Measurements from ENCODE around the gene FOXC1.

Gene FOXC1

DNA sequence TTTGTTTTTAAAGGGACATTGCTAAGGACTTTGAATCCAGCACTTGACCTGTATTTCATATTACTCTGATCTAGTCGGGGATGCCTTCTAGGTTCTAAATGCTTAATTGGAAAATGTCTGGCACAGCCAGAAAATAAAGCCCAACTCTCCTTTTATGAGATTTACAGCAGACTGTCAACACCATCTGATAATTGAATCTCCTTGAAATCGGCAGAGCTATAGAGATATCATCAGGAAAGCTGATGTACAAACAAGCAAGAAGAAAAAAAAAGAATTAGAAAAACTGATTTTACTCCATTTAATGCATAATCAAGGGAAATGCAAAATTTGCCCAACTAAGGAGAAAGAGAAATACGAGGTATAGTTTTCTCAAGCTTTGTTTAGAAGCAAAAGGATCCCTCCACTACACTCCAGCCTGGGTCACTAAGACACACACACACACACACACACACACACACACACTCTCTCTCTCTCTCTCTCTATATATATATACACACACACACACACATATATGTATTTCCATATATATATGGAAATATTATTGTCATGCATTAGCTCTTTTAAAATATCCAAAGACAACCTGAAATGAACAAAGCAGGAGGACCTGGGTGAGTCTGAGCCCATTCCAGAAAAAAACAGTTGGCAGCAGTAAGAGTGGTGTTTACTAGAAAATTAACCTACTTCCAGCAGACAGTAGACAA, 9.5 kb upstream of the FOXC1 start:
- DNase-seq = no peak

DNA sequence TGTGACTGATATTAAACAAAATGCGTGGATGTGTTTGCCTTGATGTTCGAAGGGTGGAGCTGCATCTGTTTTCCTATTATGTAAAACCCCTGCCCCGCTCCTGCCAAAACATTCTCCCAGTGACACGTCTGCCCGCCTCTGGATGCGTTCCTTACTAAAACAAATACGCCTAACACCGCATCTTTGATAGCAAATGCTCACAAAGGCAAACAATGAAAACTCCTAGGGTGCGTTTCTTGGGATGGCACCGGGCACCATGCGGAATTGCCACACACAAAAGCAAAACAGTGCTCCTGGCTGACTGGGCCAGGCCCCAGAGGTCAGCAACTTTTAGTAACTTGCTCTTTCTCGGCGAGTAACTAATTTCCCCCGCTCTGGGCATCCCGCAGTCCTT, 9.0 kb upstream of the FOXC1 start:
- no peak for DNase-seq

DNA sequence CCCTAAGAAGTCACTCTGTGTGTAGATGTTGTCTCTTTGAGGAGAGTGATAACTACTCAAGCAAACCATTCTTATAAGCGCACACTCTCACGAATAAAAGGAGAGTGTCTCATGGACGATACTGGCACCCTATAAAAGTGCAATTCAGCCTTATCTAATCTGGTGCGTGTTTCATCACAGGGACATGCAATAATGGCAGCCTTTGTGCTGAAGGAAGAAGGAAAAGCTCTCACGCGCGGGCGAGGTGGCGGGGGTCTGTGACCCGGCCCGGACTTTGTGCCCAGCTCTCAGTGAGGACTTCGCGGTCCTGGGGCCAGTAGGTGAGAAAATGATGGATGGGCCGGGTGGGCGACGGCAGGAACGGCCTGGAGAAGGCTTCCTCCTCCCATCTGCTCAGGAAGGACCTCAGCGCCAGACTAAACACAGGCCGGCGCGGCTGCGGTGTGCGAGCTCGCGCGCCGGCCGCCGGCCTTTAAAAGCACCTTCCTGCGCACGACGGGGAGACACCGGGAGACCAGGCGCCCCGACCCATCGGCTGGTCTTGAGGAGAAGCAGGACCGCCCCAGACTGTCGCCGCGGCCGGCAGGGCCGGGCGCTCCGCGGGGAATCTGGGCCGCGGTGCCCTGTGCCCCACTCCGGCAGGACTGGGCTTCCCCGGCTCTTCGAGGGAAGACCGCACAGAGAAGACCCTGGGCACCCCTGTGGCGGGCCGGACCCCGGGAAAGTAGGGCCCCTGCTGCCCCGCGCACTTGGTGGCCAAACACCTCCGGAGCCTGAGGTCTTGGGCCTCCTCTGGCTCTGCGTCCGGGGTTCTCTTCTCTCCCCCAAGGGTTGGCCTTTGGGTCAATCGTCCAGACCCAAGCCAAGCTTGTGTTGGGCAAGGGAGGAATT, 8.3 kb upstream of the FOXC1 start:
- DNase-seq = no peak

DNA sequence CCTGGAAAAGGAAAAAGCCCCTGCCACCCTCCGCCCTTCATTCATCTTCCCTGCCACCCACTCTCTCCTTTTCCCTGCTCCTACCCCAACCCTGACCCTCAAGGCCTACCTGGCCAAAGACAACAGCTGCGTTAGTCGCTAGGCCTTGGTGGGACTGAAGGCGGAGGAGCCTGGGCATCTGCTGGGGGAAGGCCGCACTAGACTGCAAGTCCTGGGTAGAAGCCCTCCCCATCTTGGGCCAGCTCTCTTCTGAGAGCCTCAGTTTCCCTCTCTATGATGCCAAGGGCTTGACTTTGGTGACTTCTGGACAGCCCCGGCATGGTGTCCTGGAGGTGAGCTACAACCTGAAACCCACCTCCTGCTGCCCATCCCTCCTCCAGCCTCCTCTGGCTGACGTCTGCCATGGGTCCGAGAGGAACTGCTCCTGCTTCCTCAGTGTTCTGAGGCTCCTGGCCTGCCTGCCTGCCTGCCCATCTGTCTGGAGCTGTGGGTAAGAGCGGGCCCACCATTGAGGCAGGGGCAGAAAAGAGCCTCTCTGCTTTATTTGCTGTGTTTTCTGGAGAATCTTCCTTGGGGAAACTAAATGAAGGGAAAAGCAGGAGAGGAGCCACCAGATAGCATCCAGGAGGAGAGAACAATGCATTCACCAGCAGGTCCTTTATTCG, 7.5 kb upstream of the FOXC1 start:
- DNase-seq = no peak

DNA sequence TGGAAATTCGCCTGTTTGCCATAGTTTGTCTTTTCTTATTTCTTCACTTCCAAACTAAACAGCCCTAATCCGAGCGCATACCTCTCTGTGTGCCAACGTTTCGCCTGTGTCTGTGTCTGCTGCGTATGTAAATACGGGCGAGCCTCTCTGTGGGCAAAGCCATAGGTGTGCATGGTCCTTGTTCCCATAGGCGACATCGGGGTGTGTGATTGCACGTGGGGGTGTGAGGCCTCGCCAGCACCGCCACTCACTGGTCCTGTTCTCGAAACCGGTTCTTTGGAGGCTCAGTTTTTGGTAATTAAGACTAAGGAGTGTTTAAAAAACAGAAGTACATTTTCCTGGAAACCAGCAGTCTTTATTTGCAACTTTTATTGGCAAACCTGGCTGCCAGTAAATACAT, 6.0 kb upstream of the FOXC1 start:
- DNase-seq = no peak

DNA sequence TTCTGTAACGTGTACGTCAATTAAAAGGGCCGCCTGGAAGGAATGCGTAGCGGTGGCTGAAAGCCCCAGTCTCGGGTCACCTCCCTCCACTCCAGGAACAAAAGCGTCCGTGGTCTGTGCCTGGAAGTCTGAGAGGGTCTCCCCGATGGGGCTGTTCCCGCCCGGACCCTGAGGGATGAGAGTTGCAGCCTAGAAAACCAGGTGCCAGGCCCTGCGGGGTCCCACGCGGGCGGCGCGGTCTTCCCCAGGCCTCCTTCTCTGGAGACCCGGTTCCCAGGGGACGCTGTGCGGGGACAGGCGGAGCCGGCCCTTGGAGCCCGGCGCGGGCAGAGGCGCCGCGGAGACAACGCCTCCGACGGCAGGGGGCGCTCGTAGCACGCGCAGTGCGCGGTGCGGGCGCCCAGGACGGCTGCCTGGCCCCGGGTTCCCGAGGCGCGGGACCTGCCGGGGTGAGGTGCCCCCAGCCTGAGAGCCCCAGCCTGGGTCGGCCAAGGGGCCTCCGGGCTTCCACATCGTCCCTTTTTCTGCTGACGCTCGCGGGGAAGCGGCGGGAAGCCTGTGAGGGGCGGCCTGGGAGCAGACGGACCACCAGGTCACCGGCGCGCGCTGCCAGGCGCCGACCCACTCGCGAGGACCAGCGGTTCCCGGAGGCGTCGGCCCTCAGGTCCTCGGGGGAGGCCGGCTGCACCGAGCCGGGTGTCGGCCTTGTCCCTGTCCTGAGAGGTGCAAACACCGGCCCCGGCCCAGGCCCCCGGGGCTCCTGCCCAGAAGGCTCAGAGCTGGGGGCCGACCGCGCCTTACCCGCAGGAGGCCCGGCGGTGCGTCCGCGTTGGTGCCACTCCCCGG, 5.3 kb upstream of the FOXC1 start:
- no peak for DNase-seq

DNA sequence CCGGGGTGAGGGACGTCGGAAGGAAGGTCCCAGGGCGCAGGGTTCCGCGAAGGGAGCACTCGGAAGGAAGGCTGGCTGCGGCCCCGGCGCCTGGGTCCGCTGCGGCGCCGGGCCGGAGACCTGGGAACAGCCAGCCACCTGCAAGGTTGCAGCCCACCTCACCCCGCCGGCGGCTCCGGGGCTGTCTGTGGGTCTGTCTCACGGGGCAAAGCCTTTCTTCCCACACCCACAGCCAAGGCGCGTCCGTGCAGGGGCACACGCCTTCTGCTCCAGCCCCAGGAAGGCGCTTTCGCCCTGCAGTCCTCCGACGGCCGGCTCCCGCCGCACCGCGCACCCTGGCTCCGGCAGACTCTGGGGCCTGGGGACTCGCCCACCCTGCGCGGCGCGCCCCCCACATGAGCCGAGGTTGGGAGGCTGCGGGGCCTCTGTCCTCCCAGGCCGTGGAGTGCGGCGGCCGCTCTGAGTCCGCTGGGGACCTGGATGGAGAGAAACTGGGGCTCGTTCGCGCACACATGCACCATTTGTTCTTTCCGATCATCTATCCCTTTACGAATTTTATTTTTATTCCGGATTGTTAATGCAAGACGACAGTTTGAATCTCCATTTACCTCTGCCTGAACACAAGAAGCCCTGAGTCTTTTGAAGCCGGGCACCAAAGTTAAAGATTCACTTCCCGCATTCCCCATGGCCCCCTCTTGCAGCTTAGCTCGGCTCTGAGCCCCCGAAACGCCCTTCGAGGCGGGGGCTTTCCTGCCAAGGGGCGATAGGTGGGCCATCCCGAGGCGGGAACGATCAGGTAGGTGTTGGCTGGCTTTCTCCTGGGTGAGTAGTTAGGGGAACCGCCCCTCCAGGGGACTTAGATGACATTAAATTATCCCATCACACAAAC, 4.5 kb upstream of the FOXC1 start:
- DNase-seq = no peak

DNA sequence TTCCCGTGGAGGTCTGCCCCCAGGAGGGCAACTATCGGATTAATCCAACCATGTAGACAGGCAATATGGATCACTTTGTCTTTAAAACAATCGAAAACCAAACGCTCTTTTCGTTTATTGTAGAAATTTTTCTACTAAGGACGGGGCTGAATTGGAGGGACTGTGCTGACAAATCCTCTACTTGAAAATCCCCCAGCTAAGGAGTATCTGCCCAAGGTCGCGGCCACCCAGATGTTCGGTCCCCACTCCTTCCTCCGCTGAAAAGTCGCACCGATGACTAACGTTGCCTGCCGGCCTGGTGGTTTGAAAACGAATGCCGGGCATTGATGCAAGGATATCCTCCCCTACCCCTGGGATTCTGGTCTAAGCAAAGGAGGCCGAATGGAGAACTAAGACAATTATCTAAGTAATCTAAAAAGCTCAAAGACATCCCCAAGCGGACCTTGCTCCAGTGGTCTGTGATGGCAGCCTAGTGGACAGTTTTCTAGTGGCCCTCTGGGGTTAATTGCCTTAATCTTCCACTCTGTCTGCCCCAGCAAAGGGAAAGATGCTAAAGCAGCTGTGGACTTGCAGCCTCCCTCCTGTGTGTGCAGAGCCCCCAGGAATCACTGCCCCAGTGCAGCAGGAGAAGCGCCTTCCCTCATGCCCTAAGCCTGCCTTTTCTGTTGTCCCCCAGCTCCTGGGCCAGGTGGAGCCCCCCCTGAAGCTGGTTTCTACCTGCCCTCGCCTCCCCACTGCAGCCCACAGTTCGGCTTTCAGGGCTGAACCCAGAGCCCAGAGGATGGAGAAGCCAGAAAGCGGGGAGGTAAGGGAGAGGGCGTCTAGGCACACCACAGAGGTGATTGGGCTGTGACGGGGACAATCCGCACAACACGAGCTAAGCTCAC, 3.6 kb upstream of the FOXC1 start:
- DNase-seq = no peak

DNA sequence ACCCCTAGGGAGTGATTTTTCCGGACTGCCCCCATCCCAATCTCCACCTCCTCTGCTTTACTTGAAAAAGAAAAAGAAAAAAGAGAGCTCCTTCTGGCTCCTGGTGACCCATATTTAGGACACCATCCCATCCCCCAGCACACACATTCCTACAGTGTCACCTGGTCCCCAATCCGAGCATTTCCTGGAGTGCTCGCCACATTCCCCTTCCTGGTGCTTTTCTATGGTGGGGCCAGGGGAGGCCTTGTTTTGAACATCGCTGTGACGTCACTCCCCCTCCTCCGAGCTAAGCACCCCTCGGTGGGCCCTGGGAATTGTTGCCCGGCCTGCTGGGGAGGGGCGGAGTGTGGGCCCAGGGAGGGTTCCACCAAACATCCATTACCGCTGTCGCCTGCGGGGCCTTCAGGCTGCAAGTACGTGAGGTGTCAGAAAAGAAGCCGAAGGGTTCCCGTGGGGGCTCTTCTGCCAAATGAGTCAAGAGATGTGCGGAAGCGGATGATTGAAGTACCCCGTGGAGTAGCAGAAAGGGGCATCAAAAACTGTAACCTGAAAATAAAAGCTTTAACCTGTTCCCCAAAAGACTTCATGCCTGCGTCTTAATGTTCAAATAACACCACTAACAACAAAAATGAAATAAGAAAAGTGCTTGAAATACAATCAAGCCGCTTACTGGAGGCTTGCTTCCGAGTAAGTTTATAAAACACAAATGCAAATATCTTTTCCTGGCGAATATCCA, 2.8 kb upstream of the FOXC1 start:
- DNase-seq = no peak

DNA sequence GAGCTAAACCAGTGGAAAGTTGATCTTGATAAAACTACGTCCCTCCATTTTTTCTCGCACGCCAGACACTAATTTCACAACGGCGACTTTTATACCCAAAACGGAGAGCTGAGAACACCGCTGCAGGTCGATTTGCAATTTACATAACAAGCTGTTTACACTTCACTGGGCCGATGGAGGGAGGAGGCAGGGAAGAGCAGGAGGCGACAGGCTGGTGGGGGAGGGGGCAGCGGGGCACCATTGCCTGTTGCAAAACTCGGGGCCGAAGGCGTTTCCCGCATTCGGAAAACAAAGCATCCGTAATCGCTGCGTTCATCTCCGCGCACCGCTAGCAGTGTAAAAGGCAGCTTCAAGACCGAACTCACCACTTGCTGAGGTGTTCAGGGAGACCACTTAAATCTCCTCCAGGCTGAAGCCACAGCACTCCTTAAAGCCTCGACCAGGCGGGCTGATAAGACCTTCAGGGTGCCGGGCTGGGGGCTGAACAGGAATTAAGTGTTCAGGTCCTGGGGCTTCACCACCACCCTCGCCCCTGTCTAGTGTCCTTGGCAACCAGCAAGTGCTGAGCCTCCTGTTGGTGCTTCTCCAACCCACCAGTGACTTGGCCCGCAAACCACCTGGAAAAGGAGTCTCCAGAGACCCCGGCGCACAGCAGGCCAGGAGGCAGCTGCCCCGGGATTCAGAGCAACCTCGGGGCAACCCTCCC, 2.0 kb upstream of the FOXC1 start:
- no peak for DNase-seq

DNA sequence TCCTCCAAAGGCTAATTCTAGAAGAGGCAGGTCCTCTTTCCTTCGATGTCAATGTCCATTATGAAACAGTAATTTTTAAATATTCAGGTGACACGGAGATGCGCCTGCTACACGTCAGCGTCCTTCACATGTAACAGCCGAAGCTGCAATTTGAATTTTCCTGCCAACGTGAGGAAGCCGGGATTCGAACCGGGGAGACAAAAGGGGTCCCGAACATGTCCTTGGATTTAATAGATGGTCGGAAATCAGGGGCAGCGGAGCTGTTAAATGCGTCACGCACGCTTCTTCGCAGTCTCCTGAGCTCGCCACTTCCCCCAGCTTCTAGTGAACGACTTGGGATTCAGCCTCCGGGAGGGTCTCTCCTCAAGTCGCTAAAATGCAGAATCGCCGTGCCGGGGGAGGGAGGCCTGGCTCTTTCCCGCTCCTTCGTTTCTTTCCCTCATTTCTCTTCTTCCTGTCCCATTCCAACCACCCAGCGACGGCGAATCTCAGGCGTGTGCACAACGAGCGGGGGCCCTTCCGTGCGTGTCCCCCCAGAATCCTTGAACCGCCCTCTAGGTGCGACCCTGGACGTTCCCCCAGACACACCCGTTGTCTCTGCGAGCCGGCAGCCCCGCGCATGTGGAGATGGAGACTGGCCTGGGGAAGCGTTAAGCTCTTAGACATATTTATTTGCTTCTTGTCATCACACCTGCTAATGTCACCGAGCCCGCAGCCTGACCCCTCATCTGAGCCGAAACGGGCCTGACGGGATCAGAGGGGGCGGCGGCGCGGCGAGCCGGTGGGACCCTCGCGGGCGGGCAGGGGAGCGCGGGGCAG, 1.3 kb upstream of the FOXC1 start:
- no peak for DNase-seq

DNA sequence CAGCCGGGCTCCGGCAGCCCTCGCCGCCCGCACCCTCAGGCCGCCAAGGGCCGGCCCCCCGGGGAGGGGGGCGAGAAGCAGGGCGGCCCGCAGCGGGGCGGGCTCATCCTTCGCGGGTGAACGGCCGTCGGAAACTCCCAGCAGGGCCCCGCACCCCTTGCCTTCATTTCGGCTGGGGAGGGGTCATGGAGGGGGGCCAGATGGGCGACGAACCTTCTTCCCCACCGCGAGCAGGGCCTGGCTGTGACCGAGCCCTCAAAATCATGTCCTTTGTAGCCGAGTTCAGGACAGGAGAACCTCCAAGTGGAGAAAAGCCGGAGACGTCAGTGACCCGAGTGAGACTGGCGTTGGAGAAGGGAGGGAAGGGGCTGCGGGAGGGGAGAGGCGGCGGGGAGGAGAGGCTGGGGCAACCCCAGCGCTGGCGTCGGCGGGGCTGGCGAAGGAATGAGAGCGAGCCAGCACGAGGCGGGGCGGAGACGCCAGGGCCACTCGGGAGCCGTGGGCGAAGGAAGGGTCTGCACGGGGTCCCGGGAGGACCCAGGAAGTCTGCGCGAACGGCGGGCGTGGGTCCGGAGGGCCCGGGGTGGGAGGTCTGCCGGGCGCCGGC, 571 bp upstream of the FOXC1 start:
- DNase-seq = no peak

DNA sequence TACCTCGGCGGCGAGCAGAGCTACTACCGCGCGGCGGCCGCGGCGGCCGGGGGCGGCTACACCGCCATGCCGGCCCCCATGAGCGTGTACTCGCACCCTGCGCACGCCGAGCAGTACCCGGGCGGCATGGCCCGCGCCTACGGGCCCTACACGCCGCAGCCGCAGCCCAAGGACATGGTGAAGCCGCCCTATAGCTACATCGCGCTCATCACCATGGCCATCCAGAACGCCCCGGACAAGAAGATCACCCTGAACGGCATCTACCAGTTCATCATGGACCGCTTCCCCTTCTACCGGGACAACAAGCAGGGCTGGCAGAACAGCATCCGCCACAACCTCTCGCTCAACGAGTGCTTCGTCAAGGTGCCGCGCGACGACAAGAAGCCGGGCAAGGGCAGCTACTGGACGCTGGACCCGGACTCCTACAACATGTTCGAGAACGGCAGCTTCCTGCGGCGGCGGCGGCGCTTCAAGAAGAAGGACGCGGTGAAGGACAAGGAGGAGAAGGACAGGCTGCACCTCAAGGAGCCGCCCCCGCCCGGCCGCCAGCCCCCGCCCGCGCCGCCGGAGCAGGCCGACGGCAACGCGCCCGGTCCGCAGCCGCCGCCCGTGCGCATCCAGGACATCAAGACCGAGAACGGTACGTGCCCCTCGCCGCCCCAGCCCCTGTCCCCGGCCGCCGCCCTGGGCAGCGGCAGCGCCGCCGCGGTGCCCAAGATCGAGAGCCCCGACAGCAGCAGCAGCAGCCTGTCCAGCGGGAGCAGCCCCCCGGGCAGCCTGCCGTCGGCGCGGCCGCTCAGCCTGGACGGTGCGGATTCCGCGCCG, 994 bp downstream of the FOXC1 start:
- no peak for DNase-seq

DNA sequence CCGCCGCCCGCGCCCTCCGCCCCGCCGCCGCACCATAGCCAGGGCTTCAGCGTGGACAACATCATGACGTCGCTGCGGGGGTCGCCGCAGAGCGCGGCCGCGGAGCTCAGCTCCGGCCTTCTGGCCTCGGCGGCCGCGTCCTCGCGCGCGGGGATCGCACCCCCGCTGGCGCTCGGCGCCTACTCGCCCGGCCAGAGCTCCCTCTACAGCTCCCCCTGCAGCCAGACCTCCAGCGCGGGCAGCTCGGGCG, 1.5 kb downstream of the FOXC1 start:
- no peak for DNase-seq

DNA sequence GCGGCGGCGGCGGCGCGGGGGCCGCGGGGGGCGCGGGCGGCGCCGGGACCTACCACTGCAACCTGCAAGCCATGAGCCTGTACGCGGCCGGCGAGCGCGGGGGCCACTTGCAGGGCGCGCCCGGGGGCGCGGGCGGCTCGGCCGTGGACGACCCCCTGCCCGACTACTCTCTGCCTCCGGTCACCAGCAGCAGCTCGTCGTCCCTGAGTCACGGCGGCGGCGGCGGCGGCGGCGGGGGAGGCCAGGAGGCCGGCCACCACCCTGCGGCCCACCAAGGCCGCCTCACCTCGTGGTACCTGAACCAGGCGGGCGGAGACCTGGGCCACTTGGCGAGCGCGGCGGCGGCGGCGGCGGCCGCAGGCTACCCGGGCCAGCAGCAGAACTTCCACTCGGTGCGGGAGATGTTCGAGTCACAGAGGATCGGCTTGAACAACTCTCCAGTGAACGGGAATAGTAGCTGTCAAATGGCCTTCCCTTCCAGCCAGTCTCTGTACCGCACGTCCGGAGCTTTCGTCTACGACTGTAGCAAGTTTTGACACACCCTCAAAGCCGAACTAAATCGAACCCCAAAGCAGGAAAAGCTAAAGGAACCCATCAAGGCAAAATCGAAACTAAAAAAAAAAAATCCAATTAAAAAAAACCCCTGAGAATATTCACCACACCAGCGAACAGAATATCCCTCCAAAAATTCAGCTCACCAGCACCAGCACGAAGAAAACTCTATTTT, 2.0 kb downstream of the FOXC1 start:
- DNase-seq = no peak

DNA sequence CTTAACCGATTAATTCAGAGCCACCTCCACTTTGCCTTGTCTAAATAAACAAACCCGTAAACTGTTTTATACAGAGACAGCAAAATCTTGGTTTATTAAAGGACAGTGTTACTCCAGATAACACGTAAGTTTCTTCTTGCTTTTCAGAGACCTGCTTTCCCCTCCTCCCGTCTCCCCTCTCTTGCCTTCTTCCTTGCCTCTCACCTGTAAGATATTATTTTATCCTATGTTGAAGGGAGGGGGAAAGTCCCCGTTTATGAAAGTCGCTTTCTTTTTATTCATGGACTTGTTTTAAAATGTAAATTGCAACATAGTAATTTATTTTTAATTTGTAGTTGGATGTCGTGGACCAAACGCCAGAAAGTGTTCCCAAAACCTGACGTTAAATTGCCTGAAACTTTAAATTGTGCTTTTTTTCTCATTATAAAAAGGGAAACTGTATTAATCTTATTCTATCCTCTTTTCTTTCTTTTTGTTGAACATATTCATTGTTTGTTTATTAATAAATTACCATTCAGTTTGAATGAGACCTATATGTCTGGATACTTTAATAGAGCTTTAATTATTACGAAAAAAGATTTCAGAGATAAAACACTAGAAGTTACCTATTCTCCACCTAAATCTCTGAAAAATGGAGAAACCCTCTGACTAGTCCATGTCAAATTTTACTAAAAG, 2.7 kb downstream of the FOXC1 start:
- no peak for DNase-seq

All from NCI-H1694 treated with DMSO at 0.1 percent for 48 hours (cell line).